Endothelial cell of umbilical vein (primary cell): Measurements from ENCODE around the gene SPOP. TPM values are rescaled to one million over a fixed set of nuclear protein-coding genes. Genes with fewer than 3 reads are reported as not detected.

Experiments
- BruUV-seq: library from RNA; stranded (reverse); fragments of 400-500 nt; replicated peaks from 2 replicates; lab custom pipeline; 2021; lab: Mats Ljungman, UMichigan
- CTCF ChIA-PET: fragments of 300-600, 350-600 bp; sonication (Branson Sonifier 250); formaldehyde crosslinking; loops from one replicate; lab custom pipeline; 2021; ENCODE audit warnings: antibody characterized with exemption, inconsistent platforms; lab: Charles Lee
- POLR2A ChIA-PET: fragments of 300-600, 350-600 bp; sonication (Branson Sonifier 250); formaldehyde crosslinking; loops from one replicate; lab custom pipeline; 2021; ENCODE audit warnings: antibody characterized with exemption, inconsistent platforms; lab: Charles Lee
- DNase-seq: peaks from one replicate; pipeline ENCODE4 v3.0.0-alpha.2; 2011; ENCODE audit warnings: low read depth, low spot score
- FAIRE-seq: peaks from 2 replicates; lab custom pipeline; 2011; peaks lifted over from hg19 to GRCh38; lab: Jason Lieb, UNC
- H2AFZ ChIP-seq: 2 replicates; pipeline ENCODE4 v1.6.0; 2012; ENCODE audit warnings: low read depth, low read length, control low read depth, inconsistent platforms
- H3K27ac ChIP-seq: 2 replicates; pipeline ENCODE4 v1.5.1; 2011; ENCODE audit warnings: low read depth, mild to moderate bottlenecking, control low read depth, low read length, moderate library complexity; ENCODE audit not compliant: insufficient read depth
- H3K27me3 ChIP-seq, 2 experiments: 2 replicates each; pipeline versions ENCODE4 v1.6.0 to v1.6.1; 2011; ENCODE audit warnings: low read length in 2 of 2, mixed read lengths in 1 of 2; ENCODE audit not compliant: control insufficient read depth in 2 of 2, insufficient read depth in 2 of 2
- H3K36me3 ChIP-seq, 2 experiments: 2 replicates in 1 of 2; 3 replicates in 1 of 2; pipeline ENCODE4 v1.5.1; 2011; ENCODE audit warnings: low read length in 2 of 2, mild to moderate bottlenecking in 1 of 2, moderate library complexity in 1 of 2; ENCODE audit not compliant: control insufficient read depth in 2 of 2, insufficient read depth in 2 of 2; ENCODE audit errors: extremely low read depth in 1 of 2
- H3K4me1 ChIP-seq: 3 replicates; pipeline ENCODE4 v1.5.1; 2011; ENCODE audit warnings: mild to moderate bottlenecking, low read length; ENCODE audit not compliant: control insufficient read depth, insufficient read depth; ENCODE audit errors: extremely low read depth
- H3K4me2 ChIP-seq: 2 replicates; pipeline ENCODE4 v1.6.1; 2011; ENCODE audit warnings: low read length, control low read depth, mixed read lengths; ENCODE audit not compliant: insufficient read depth
- H3K4me3 ChIP-seq, 3 experiments: fragments of 200-600 bp in 1 of 3; sonication (generic), shearing (Covaris generic) in 1 of 3; replicated peaks in 1 of 3; 2 replicates each; pipeline ENCODE4 v1.5.1; 2011 to 2016; ENCODE audit warnings: control low read depth in 3 of 3, low read length in 3 of 3, mild to moderate bottlenecking in 2 of 3, inconsistent platforms in 1 of 3, low read depth in 1 of 3, moderate library complexity in 1 of 3; ENCODE audit not compliant: insufficient read depth in 1 of 3
- H3K79me2 ChIP-seq: 2 replicates; pipeline ENCODE4 v1.6.0; 2012; ENCODE audit warnings: low read length, inconsistent platforms; ENCODE audit not compliant: control insufficient read depth, insufficient read depth
- H3K9ac ChIP-seq: replicated peaks from 2 replicates; pipeline ENCODE3; 2011; ENCODE audit warnings: low read length, control low read depth; ENCODE audit not compliant: insufficient read depth; ENCODE audit errors: extremely low read depth
- H3K9me1 ChIP-seq: replicated peaks from 3 replicates; pipeline ENCODE4 v1.6.0; 2011; ENCODE audit warnings: mild to moderate bottlenecking, low read length; ENCODE audit not compliant: control insufficient read depth, insufficient read depth; ENCODE audit errors: extremely low read depth
- H3K9me3 ChIP-seq: replicated peaks from 2 replicates; pipeline ENCODE4 v1.5.1; 2012; ENCODE audit warnings: low read length, inconsistent platforms; ENCODE audit not compliant: control insufficient read depth, insufficient read depth
- H4K20me1 ChIP-seq: replicated peaks from 2 replicates; pipeline ENCODE3; 2011; ENCODE audit warnings: mild to moderate bottlenecking, low read length; ENCODE audit not compliant: control insufficient read depth, insufficient read depth; ENCODE audit errors: extremely low read depth
- CTCF ChIP-seq, 2 donors: IDR thresholded peaks; 1 replicate in 1 of 2; 2 replicates in 1 of 2; pipeline ENCODE4 v1.5.1; 2011; ENCODE audit warnings: low read length in 2 of 2, mild to moderate bottlenecking in 2 of 2, moderate library complexity in 2 of 2, control low read depth in 1 of 2, inconsistent platforms in 1 of 2, low read depth in 1 of 2; ENCODE audit not compliant: insufficient read depth in 1 of 2; ENCODE audit errors: extremely low read depth in 1 of 2
- EZH2 ChIP-seq: IDR thresholded peaks from 2 replicates; pipeline ENCODE4 v1.6.1; 2012; ENCODE audit warnings: borderline replicate concordance, low read depth, mild to moderate bottlenecking, moderate library complexity, low read length, inconsistent platforms; ENCODE audit not compliant: severe bottlenecking
- FOS ChIP-seq: IDR thresholded peaks from 2 replicates; pipeline ENCODE4 v1.6.1; 2011; ENCODE audit warnings: mild to moderate bottlenecking, low read length, moderate library complexity, borderline replicate concordance; ENCODE audit not compliant: insufficient read depth
- GATA2 ChIP-seq: IDR thresholded peaks from 2 replicates; pipeline ENCODE4 v1.7.0; 2011; ENCODE audit warnings: low read depth, mild to moderate bottlenecking, moderate library complexity, mixed read lengths, low read length; ENCODE audit not compliant: insufficient read length, insufficient read depth
- JUN ChIP-seq: IDR thresholded peaks from 2 replicates; pipeline ENCODE4 v1.6.1; 2011; ENCODE audit warnings: borderline replicate concordance, low read depth; ENCODE audit not compliant: insufficient read length, insufficient read depth
- MAX ChIP-seq: IDR thresholded peaks from 2 replicates; pipeline ENCODE4 v1.6.1; 2011; ENCODE audit not compliant: insufficient read depth, insufficient read length
- MYC ChIP-seq: IDR thresholded peaks from one replicate; pipeline ENCODE4 v1.6.1; 2011; ENCODE audit warnings: mild to moderate bottlenecking, low read depth, low read length
- POLR2A ChIP-seq: IDR thresholded peaks from 2 replicates; pipeline ENCODE4 v1.6.1; 2012; ENCODE audit warnings: low read depth, mild to moderate bottlenecking, control low read depth, low read length
- POLR2AphosphoS5 ChIP-seq: IDR thresholded peaks from 2 replicates; pipeline ENCODE4 v1.6.1; 2012; ENCODE audit warnings: low read depth, mild to moderate bottlenecking, control low read depth, low read length, moderate library complexity; ENCODE audit not compliant: insufficient read depth
- dilution Hi-C: fragments of 300-500 bp; cut with MboI; formaldehyde crosslinking; loops from one replicate; pipeline ENCODE4 v1.15.0; 2019; ENCODE audit warnings: low sequenced_read_pairs; ENCODE audit not compliant: extremely low pct_ligation_motif_present
- intact Hi-C: fragments of 100-400 bp; cut with micrococcal nuclease; formaldehyde crosslinking; loops from one replicate; pipeline ENCODE4 v1.10.0; 2022
- polyA plus RNA-seq, 4 experiments: library from polyadenylated mRNA; depleted of rRNA in 3 of 4; stranded (reverse) in 3 of 4; unstranded in 1 of 4; fragments of >200 nt; gene quantifications; 2 replicates each; pipeline versions ENCODE4 v1.2.1 to v1.2.3, GENCODE V29; 2011 to 2012; ENCODE audit warnings: missing spikeins in 1 of 4
- total RNA-seq: library from RNA; stranded (reverse); gene quantifications from 2 replicates; pipeline ENCODE4 v1.2.3, GENCODE V29; 2021

The SPOP gene
- total and polyA plus RNA-seq, 2 donors (not counting 3 experiments of a cell fraction or from before 2014, with no cell fraction given) = 46.9 to 61.0 TPM

DNA sequence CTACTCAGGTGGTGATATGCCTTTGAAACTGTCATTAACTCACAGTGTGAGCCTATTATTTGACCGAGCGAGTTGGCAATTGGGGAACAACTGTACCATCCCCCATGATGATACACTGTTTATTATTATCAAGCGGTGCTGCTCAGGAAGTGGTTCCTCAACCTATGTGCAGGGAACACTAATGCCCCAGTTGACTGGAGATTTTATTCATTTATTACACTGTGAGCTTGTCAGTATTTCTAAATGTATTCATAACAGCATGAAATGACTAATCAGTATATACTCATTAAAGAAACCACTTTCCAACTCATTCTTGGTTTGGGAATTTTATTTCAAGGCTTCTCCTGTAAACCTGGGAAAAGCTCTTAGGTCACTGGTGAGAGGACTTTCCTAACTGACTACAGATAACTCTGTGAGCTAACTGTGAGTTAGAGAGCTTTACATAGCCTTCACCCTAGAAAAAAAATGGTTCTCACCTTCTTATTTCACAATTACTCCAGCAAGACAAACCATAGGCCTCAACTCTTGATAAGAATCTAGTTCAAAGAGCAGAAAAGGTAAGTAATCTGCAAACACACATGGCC lies 59.8 kb downstream of the SPOP start:
- no peak overlapping the region for H3K4me3 ChIP-seq
- intact Hi-C loops = no loop called here
- no peak overlapping the region for H2AFZ ChIP-seq
- no peak overlapping the region for H3K9ac ChIP-seq
- H4K20me1 ChIP-seq = no peaks in the 10 kb centered on the region
- H3K9me1 ChIP-seq = no peaks in the 10 kb centered on the region
- no peak overlapping the region for H3K27ac ChIP-seq
- TF ChIP-seq MAX (no peak), MYC (no peak), EZH2 (no peak), CTCF (IDR thresholded peaks at IDR 0.05; ENCODE audit: extremely low read depth in 1 of 2, insufficient read depth in 1 of 2, low read depth in 1 of 2, low read length in 2 of 2) (no peak), JUN (no peak), POLR2A (no peak), GATA2 (no peak), POLR2AphosphoS5 (no peak), FOS (no peak)
- FAIRE-seq (no peak), DNase-seq (no peak)
- BruUV-seq = no TSS peak
- no peak overlapping the region for H3K4me2 ChIP-seq
- dilution Hi-C loops = no loop called here
- no peaks in the 10 kb centered on the region for H3K27me3 ChIP-seq
- CTCF ChIA-PET = interaction anchor here (0.8 to 2.4 kb wide), 7 partner anchors 29 to 73 kb away, joined by 3 to 9 read pairs (median 3); no protein-coding TSS in a partner anchor
- peaks cover 3% of the 10 kb centered on the region for H3K79me2 ChIP-seq
- H3K4me1 ChIP-seq = peaks cover 20% of the 10 kb centered on the region
- peaks cover 8 to 23% of the 10 kb centered on the region in 2 experiments for H3K36me3 ChIP-seq
- H3K9me3 ChIP-seq = no peaks in the 10 kb centered on the region
- POLR2A ChIA-PET = no interaction called here
